NCI-H187 (cell line): ENCODE results near the gene GSTT2B.
"Not testable (repeated sequence)": the region's sequence is repeated elsewhere in the genome, so short reads cannot be mapped to it uniquely, and the experiment has no call there.

Experiments
- DNase-seq, 2 experiments: peaks; one replicate each; lab custom pipeline; 2025; lab: John Stamatoyannopoulos, UW

Gene GSTT2B

DNA sequence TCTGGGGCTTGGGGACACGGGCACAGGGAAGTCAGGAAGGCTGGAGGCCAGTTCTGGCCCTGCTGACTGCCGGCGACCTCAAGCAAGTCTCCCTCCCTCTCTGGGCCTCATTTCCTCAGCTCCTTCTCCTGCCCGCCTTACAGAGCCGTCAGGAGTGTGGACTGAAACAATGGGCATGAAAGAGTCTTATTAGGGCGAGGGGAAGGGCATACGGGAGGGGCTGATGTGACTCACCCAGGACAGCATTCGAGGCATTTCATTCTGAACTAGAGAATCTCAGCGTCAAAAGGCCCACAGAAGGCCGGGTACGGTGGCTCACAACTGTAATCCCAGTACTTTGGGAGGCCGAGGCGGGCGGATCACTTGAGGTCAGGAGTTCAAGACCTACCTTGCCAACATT lies 20.8 kb downstream of the GSTT2B start:
- not testable (repeated sequence) for DNase-seq

- no peak for DNase-seq
These were observed 22.0 kb downstream of the GSTT2B start for GRCh38 chr22:23939017-23939357.

DNA sequence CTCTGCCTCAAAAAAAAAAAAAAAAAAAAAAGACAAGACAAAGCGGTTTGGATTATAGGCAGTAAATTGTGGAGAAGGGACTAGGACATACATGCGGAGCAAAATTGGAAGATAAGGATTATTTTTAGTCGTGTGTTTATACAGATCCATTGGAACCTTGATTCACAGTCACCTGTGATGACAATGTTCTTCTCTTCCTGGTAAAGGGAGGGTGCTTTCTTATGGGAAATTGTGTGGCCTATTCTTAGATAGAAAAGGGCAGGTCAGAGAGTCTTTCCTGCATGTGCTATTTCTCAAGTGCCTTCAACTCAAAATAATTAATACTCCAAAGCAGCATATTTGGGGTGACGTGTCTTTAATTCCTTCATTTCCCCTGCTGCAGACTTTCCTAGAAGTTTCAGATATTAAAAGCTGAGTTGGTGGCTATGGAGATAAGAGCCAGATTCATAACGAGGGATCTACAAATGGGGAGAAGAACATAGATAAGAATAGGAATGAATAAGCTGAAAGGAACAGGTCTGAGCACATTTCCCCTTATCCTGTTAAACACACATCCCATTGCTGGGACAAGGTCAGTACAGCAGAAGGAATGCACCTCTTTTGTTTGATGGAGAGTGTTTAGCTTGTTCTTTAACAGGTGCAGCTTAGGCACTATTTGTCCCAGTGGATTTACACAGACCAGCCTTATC lies 22.5 kb downstream of the GSTT2B start:
- DNase-seq, result no peak

DNA sequence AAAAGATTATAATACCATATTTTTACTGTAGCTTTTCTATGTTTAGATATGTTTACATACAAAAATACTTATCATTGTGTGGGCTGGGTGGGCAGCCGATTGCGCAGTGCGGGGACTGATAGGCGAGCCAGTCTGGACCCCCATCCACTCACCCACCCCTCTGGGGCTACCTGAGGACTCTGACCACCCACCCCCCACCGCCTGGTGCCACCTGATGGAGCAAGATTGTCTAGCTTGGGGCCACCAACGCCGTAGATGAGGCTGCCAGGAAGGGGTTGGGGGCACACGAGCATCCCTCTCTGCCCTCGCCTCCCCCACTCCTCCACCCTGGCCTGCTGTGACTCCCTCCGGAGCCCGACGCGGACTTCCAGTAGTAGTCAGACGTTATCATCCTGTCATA lies 34.4 kb downstream of the GSTT2B start:
- DNase-seq, result no peak

DNA sequence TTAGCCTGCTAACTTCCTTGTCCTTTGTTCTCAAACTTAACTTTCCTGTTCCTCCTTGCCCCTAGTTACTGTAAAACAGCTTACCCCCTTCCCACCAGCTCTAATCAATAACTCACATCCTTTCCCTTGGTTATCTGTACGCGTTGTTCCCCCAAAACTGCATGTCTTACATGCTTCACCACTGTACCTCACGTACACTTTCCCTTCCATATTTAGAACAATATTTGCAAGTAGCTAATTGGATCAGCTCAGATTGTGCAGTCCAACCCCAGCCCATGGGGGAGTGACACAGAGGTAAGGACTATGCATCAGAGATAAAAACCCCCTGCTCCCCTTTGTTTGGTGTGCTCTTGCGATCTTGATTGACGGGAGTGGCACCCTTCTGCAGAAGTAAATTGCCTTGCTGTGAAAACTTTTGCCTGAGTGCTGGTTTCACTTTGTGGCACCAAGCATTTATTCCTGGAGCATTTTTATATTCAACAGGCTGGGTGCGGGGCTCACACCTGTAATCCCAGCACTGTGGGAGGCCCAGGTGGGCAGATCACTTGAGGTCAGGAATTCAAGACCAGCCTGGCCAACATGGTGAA lies 35.9 kb downstream of the GSTT2B start:
- DNase-seq, result no peak

DNA sequence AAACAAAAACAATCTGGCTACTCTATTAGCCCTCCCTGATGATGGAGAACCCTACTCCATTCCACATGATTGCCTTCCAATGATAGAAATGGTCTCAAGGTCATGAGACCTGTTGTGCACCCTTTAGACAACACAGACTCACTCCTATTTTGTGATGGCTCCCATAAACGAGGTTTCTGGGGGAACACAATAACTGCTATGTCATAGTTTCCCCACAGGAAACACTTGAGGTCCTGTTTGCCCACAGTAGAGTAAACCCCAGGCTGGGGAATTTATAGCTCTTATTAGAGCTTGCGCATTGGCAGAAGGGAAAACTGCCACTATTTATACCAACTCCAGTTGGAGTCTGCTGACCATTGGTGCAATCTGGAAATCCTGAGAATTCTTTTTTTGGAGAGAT lies 38.1 kb downstream of the GSTT2B start:
- DNase-seq, result no peak

GRCh38 chr22:23921586-23922201 lies 39.3 kb downstream of the GSTT2B start:
- not testable (repeated sequence) for DNase-seq

DNA sequence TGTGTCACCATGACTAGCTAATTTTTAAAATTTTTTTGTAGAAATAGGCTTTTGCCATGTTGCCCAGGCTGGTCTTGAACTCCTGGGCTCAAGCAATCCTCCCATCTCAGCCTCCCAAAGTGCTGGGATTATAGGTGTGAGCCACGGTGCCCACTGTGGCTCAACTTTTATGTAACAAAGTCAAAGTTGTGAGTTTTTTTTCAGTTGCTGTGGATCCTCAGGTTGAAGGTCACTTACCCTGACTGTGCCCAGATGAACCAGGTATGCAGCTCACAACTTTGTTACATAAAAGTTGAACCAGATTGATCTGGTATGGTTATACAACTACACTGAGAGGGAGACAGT lies 40.8 kb downstream of the GSTT2B start:
- not testable (repeated sequence) for DNase-seq

- no peak for DNase-seq
These were observed 45.7 kb downstream of the GSTT2B start for GRCh38 chr22:23915290-23915689.

- peak; percentile 83 to 97 for DNase-seq
These were observed 47.2 kb downstream of the GSTT2B start for GRCh38 chr22:23913661-23914353.

DNA sequence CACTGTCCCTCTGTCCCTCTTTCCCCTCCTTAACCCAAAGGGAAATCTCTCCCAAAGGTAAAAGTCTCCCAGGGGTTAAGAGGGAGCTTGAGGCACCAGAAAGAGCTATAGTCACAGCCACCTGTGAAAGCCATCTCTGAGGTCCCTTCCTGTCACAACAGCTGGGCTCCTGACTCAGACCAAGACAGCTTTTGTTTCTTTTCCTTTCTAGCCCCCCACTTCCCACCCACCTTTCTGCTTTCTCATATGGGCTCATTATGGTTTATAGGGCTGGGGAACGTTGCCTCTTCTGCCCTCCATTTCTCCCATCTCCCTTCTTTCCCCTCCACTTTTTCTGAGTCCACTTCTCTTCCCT lies 47.7 kb downstream of the GSTT2B start:
- no peak for DNase-seq

DNA sequence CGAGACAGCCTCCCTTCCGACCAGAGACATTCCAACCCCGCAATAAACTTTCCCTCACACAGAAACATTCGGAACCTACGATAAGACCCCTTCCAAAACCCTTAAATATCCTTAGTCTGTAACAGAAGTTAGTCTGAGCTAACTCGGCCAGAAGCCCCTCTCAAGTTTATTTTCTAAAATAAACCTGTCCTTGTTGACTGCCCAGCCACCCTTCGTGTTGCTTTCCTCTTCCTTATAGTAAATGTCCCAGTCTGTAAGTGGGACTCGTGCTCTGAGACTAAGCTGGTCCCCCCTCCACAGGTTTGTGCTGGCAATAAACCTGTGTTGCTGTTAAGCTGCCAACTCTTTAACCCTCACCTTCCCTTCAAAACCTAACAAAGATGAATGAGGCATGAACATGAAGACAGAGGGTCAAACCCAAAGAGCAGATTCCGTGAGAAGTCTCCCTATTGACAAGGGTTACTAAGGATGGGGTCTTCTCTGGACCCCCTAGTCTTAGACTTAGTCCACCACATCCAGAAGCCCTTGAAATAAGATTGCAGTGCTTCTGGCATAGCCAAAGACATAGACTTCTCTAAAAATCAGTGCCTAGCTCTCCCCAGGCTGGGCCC lies 48.6 kb downstream of the GSTT2B start:
- no peak for DNase-seq

DNA sequence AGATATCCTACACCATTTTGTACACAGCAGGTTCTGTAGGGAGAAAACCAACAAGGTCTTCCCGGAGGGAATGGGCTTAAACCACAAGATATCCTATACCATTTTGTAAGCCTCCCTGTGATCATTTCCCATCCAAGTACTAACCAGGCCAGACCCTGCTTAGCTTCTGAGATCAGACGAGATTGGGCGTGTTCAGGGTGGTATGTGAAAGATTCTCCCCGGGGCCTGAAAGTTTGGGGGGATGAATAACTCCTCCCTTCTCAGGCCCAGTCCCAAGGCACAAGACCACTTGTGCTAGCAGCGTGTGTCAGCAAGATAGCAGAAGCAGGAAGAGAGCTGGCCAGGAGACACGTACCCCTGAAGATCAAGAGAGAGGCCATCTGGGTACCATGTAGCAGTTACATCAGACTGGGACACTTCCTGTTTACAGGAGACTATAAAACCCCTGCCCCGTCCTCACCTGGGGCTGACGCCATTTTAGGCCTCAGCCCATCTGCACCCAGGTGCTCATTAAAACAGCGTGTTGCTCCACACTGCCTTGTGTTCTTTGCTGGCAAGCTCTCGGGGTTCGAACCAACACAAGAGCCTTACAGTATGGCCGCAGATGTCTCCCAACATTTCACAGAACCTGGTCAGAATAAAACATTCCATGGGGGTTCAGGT lies 49.5 kb downstream of the GSTT2B start:
- no peak for DNase-seq

- no peak for DNase-seq
These were observed 50.4 kb downstream of the GSTT2B start for GRCh38 chr22:23910496-23911190.

GRCh38 chr22:23909296-23909898 lies 51.6 kb downstream of the GSTT2B start:
- DNase-seq, result no peak

- no peak for DNase-seq
These were observed 52.3 kb downstream of the GSTT2B start for GRCh38 chr22:23908587-23909205.

DNA sequence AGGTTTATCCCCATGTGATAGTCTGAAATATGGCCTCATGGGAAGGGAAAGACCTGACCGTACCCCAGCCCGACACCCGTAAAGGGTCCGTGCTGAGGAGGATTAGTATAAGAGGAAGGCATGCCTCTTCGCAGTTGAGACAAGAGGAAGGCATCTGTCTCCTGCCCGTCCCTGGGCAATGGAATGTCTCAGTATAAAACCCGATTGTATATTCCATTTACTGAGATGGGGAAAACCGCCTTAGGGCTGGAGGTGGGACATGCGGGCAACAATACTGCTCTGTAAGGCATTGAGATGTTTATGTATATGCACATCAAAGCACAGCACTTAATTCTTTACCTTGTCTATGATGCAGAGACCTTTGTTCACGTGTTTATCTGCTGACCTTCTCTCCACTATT lies 53.6 kb downstream of the GSTT2B start:
- not testable (repeated sequence) for DNase-seq
